ENCODE measurements around the gene CACNA1F.

GRCh38 chrX:49266523-49267445, 33.6 kb upstream of the CACNA1F start:
- TF ChIP-seq, protein P1, sequence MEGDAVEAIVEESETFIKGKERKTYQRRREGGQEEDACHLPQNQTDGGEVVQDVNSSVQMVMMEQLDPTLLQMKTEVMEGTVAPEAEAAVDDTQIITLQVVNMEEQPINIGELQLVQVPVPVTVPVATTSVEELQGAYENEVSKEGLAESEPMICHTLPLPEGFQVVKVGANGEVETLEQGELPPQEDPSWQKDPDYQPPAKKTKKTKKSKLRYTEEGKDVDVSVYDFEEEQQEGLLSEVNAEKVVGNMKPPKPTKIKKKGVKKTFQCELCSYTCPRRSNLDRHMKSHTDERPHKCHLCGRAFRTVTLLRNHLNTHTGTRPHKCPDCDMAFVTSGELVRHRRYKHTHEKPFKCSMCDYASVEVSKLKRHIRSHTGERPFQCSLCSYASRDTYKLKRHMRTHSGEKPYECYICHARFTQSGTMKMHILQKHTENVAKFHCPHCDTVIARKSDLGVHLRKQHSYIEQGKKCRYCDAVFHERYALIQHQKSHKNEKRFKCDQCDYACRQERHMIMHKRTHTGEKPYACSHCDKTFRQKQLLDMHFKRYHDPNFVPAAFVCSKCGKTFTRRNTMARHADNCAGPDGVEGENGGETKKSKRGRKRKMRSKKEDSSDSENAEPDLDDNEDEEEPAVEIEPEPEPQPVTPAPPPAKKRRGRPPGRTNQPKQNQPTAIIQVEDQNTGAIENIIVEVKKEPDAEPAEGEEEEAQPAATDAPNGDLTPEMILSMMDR (conservative IDR thresholded peaks at IDR 0.05; ENCODE audit: low read length), result no peak
- no peak for TF ChIP-seq EZH2phosphoT487 (IDR thresholded peaks at IDR 0.05; ENCODE audit: borderline replicate concordance, low read depth, low read length)

Measured in OCI-LY7 (cell line).